SU-DHL-6 (cell line): ENCODE measurements around the gene TBX5.

Experiments
- CTCF ChIP-seq: fragments of 200-600 bp; sonication (generic); IDR thresholded peaks from one replicate; pipeline ENCODE4 v1.5.1; 2017; ENCODE audit warnings: antibody characterized with exemption, mild to moderate bottlenecking, low read length, moderate library complexity; ENCODE audit not compliant: insufficient read depth, poor library complexity, severe bottlenecking
- EZH2phosphoT487 ChIP-seq: fragments of 200-600 bp; sonication (generic), shearing (Covaris generic); conservative IDR thresholded peaks from 2 replicates; pipeline ENCODE4 v1.6.1; 2018; ENCODE audit warnings: mild to moderate bottlenecking, antibody characterized with exemption, low read length, moderate library complexity, mixed read lengths

GRCh38 chr12:114412825-114413749, 7.1 kb upstream of the TBX5 start:
- TF ChIP-seq CTCF (no peak), EZH2phosphoT487 (no peak)
